Psoas muscle (tissue), 8 donors: ENCODE results near the gene MEST. TPM values are rescaled to one million over a fixed set of nuclear protein-coding genes. Genes with fewer than 3 reads are reported as not detected.

Experiments used
- ATAC-seq, 4 donors: fragments of 200-7000 bp; cut with Tn5 transposase; one replicate each; pipeline ENCODE4 v1.9.1; 2020; ENCODE audit warnings: moderate library complexity in 3 of 4, mild to moderate bottlenecking in 2 of 4
- DNase-seq, 2 donors: peaks; one replicate each; pipeline ENCODE4 v3.0.0-alpha.2; 2020
- H3K27ac ChIP-seq: fragments of 200-600 bp; one replicate; pipeline ENCODE4 v1.8.0; 2022
- H3K27me3 ChIP-seq, 3 donors: fragments of 200-600 bp in 1 of 3; one replicate each; pipeline versions ENCODE4 v1.6.1 to v1.8.0; 2013 to 2022; ENCODE audit warnings: low read length in 2 of 3, mild to moderate bottlenecking in 2 of 3, moderate library complexity in 1 of 3; ENCODE audit not compliant: insufficient read depth in 3 of 3
- H3K36me3 ChIP-seq, 2 donors: fragments of 200-600 bp in 1 of 2; one replicate each; pipeline versions ENCODE4 v1.6.1 to v1.8.0; 2013 to 2022; ENCODE audit warnings: low read depth in 1 of 2, mild to moderate bottlenecking in 1 of 2, moderate library complexity in 1 of 2; ENCODE audit not compliant: insufficient read depth in 1 of 2
- H3K4me1 ChIP-seq: fragments of 200-600 bp; one replicate; pipeline ENCODE4 v1.8.0; 2022
- H3K4me3 ChIP-seq: fragments of 200-600 bp; one replicate; pipeline ENCODE4 v1.8.0; 2022; ENCODE audit warnings: mild to moderate bottlenecking
- H3K9me3 ChIP-seq: fragments of 200-600 bp; one replicate; pipeline ENCODE4 v1.8.0; 2022
- WGBS, 3 donors: extraction: QIAGEN DNeasy Blood & Tissue Kit; methylation state at CpG; one replicate each; pipeline versions ENCODE4 v1.1.6 to v1.1.7; 2013; 5-methylcytosine and 5-hydroxymethylcytosine counted together
- intact Hi-C, 2 donors: fragments of 100-400 bp; cut with DNase I; formaldehyde crosslinking; loops; one replicate each; pipeline versions ENCODE4 v1.11.0 to v1.14.2; 2022
- polyA plus RNA-seq, 3 donors: library from polyadenylated mRNA; stranded (reverse); fragments of 200-250 nt; gene quantifications; one replicate each; pipeline ENCODE4 v1.2.3, GENCODE V29; 2013
- total RNA-seq, 4 donors: library from RNA; stranded (reverse); fragmentation: NEBNext Ultra II Directional in 2 of 4; extraction: Animal tissue kit (Norgen Biotek cat#: 25700) in 2 of 4; gene quantifications; one replicate each; pipeline versions ENCODE4 v1.2.1 to v1.2.4, GENCODE V29; 2021 to 2023
- TF ChIP-seq, protein P1 (sequence below): fragments of 200-600 bp; IDR thresholded peaks from one replicate; pipeline ENCODE4 v1.8.0; 2022; ENCODE audit warnings: antibody characterized with exemption
- donor health status: healthy with polysubstance abuse.
- donor health status: DM: no; HTN: no; CAD: no; lungs with moderate emphysema.
- donor health status: Bipolar disorder and iron deficiency.
- donor health status: healthy.
- donor health status: DM: yes; HTN: yes; CAD: no.
- donor health status: DM: no; HTN: no; CAD: no.
- donor health status: DM: no; HTN: no; CAD: no.
- donor health status: DM: yes; HTN: yes; CAD: no.

MEST gene
- total and polyA plus RNA-seq, 7 donors: 2.8 to 12.6 (median 5.2) TPM

GRCh38 chr7:130473289-130473688 lies 18.6 kb upstream of the MEST start:
- no peaks in the 10 kb centered on the region for H3K27me3 ChIP-seq
- TF ChIP-seq, protein P1, sequence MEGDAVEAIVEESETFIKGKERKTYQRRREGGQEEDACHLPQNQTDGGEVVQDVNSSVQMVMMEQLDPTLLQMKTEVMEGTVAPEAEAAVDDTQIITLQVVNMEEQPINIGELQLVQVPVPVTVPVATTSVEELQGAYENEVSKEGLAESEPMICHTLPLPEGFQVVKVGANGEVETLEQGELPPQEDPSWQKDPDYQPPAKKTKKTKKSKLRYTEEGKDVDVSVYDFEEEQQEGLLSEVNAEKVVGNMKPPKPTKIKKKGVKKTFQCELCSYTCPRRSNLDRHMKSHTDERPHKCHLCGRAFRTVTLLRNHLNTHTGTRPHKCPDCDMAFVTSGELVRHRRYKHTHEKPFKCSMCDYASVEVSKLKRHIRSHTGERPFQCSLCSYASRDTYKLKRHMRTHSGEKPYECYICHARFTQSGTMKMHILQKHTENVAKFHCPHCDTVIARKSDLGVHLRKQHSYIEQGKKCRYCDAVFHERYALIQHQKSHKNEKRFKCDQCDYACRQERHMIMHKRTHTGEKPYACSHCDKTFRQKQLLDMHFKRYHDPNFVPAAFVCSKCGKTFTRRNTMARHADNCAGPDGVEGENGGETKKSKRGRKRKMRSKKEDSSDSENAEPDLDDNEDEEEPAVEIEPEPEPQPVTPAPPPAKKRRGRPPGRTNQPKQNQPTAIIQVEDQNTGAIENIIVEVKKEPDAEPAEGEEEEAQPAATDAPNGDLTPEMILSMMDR: no peak
- no peaks in the 10 kb centered on the region for H3K36me3 ChIP-seq
- no peak overlapping the region for H3K4me3 ChIP-seq
- no peak for ATAC-seq
- DNase-seq: no peak
- no peaks in the 10 kb centered on the region for H3K9me3 ChIP-seq
- H3K4me1 ChIP-seq: no peaks in the 10 kb centered on the region
- intact Hi-C loops: no loop called here
- H3K27ac ChIP-seq: no peak overlapping the region

- Histone ChIP-seq H3K9me3 (no peaks in the 10 kb centered on the region), H3K27ac (no peak overlapping the region), H3K27me3 (no peaks in the 10 kb centered on the region), H3K4me3 (no peak overlapping the region), H3K4me1 (no peaks in the 10 kb centered on the region), H3K36me3 (no peaks in the 10 kb centered on the region)
- WGBS, 3 donors: 55 to 69% (median 57%) methylated on average over 4 of the region's 4 CpGs
- DNase-seq (no peak), ATAC-seq (no peak)
- TF ChIP-seq, protein P1: no peak
- intact Hi-C loops: no loop called here
These were observed 18.0 kb upstream of the MEST start for GRCh38 chr7:130473876-130474275.

- intact Hi-C loops: no loop called here
- no peak for ATAC-seq
- no peaks in the 10 kb centered on the region for H3K36me3 ChIP-seq
These were observed 16.1 kb upstream of the MEST start for GRCh38 chr7:130475776-130476175.

DNA sequence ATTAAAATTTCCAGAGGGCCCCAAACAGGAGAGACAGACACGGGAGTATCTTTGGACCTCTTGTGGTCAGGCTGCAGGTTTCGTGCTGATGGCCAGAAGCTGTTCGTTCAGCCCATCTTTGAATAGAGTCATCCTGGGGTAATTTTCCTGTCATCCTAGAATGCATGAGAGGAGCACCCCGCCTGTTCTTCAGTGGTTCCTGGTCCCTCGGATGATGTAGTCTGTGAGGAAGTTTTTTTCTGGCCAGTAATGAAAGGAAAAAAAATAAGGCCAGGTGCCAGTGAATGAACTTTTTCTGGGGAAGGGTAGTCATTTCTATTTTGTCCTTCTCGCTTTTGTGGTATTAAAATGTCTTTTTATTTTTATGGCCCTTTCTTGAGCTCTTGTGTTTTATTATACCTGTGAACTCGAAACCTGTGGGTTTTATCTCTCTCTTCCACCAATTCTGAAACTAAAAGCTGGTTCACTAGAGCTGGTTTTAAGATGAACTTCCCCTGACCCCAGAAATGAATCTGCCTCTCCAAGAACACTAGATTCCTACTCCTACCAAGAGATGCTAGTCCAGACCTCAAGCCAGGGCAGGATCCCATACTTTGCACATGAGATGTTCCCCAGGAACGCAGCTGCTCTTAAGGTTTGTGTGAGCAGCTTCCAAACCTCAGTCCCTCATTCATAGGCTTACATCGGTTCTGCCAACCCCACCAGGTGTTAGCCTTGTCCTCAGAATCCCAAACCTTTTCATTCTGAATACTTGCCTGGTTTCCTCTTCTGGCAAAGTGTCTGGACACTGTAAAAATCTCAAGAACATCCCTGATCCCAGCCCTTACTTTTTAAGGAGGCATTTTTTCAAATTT lies 15.4 kb upstream of the MEST start:
- Histone ChIP-seq H3K4me3 (no peak overlapping the region), H3K36me3 (no peaks in the 10 kb centered on the region), H3K4me1 (no peaks in the 10 kb centered on the region), H3K27me3 (no peaks in the 10 kb centered on the region), H3K27ac (no peak overlapping the region), H3K9me3 (no peaks in the 10 kb centered on the region)
- DNase-seq: no peak
- 52 to 60% (median 52%) methylated on average over 9 of the region's 9 CpGs for WGBS, 3 donors
- intact Hi-C loops: no loop called here
- ATAC-seq: no peak
- TF ChIP-seq, protein P1: no peak

More at GRCh38 chr7:130475776-130476175, 16.1 kb upstream of the MEST start:
- no peak for DNase-seq
- Histone ChIP-seq H3K4me3 (no peak overlapping the region), H3K27ac (no peak overlapping the region), H3K9me3 (no peaks in the 10 kb centered on the region), H3K4me1 (no peaks in the 10 kb centered on the region), H3K27me3 (no peaks in the 10 kb centered on the region)
- TF ChIP-seq, protein P1: no peak
- WGBS, 3 donors: 64 to 69% (median 68%) methylated on average over 7 of the region's 7 CpGs

DNA sequence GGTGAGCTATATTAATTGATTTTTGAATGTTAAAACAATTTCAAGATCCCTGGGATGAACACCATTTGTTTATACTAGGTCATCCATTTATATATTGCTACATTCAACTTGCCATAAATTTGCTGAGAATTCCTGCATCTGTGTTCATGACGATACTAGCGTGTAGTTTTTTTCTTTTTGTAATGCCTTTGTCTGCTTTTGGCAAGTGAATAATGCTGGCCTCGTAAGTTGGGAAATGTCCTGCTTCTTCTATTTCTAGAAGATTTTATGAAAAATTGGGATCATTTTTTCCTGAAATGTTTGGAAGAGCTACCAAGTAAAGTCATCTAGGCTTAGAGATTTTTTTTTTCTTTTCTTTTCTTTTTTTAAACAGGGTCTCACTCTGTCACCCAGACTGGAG lies 12.9 kb upstream of the MEST start:
- no peak for ATAC-seq
- H3K36me3 ChIP-seq: no peaks in the 10 kb centered on the region
- H3K27me3 ChIP-seq: no peaks in the 10 kb centered on the region
- WGBS, 3 donors: 28 to 39% (median 33%) methylated on average over 3 of the region's 3 CpGs
- intact Hi-C loops: no loop called here
- H3K27ac ChIP-seq: no peak overlapping the region
- no peaks in the 10 kb centered on the region for H3K9me3 ChIP-seq
- no peaks in the 10 kb centered on the region for H3K4me1 ChIP-seq
- DNase-seq: no peak
- no peak overlapping the region for H3K4me3 ChIP-seq
- TF ChIP-seq, protein P1: no peak
